AG08395 (cell line): ENCODE measurements around the gene NT5C2.
A peak's percentile ranks its signal among the peaks of the same experiment; 100 is the strongest.

Experiments
- DNase-seq: peaks from one replicate; pipeline ENCODE4 v3.0.0; 2012; ENCODE audit warnings: mixed read lengths, low spot score

Gene NT5C2

DNA sequence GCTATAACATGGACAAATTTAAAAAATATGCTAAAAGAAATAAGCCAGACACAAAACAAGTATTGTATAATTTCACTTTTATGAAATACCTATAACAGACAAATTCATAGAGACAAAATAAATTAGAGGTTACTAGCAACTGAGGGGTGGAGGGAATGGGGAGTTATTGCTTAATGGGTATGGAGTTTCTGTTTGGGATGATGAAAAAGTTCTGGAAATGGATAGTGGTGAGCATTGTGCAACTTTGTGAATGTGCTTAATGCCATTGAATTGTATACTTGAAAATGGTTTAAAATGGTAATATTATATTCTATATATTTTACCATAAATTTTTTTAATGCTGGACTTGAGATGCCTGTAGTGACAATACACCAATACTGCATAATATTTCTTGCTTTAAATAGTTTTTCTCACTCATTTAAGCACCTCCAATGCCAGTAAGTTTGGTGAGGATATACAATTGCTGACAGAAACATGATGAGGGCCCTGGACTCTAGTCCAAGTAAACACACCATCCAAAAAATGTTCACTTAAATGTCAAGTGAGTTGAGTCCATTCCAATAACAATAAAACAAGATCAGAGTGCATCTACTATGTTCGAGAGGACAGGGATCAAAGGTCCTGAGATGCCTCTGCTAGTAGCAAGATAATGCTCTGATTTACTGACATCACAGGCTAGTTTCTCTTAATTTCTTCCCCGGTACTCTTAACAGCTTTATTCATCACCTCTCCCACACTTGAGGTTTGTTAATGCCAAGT lies 71.9 kb downstream of the NT5C2 start:
- no peak for DNase-seq

DNA sequence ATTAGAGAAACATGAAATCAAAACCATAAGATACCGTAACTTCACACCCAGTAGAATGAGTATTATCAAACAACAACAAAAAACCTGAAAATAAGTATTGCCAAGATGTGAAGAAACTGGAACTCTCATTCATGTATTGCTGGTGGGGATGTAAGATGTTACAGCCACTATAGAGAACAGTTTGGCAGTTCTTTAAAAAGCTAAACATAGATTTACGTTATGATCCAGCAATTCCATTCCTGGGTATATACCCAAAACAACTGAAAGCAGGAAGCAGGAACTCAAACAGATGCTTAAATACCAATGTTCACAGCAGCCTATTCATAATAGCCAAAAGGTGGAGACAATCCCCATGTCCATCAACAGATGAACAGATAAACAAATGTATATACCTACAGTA lies 72.5 kb downstream of the NT5C2 start:
- DNase-seq = no peak

DNA sequence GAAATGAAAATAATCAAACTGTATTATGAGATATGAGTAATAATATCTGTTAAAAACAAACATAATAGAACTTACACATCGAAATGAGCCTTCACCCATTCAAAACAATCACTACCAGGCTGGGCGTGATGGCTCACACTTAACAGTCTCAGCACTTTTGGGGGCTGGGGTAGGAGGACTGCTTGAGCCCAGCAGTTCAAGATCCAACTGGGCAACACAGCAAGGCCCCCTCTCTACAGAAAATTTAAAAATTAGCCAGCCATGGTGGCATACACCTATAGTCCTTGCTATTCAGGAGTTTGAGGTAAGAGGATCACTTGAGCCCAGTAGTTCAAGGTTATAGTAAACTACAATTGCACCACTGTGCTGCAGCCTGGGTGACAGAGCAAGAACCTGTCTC lies 75.8 kb downstream of the NT5C2 start:
- no peak for DNase-seq

- DNase-seq = no peak
Observed at GRCh38 chr10:103114876-103115275, 78.2 kb downstream of the NT5C2 start.

DNA sequence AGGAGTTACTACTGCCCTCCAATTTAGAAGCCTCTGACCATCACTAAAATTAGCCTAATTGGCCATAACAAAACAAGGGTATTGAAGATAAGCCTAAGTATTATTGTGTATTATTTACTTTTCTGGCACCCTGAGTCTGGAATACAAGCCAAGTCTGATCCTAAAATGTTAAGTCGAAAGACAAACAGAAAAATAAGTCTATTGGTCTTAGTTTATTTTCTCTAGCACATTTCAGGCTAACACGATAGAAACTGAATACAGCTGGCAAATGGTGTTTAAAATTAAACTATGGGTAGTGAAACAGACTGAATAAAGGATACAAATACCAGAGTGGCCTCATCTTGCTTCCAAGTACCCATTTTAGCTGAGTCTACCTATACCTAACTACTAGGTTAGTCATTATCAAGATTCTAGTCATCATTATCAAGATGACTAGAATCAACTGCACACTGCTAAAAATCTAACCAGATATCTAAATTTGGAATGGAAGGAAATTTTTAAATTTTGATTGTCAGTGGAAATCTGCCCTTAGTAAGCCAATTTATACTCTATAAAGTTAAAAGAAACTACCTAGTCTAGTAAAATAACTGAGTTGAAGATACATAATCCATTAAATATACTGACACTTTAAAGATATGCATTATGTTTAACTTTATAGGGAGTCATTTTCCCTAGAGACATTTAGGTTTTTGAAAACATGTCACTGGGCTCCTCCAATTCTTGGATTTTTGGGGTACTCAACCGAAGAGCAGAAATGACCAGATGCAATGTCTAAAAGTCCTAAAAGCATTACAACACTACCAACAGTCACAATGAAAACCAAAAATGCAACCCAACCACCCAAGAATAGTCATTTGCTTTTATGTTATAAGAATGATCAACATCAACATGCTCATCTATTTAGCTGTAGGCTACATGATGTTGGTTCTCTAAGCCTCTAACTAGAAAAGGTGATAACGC lies 80.9 kb downstream of the NT5C2 start:
- no peak for DNase-seq

DNA sequence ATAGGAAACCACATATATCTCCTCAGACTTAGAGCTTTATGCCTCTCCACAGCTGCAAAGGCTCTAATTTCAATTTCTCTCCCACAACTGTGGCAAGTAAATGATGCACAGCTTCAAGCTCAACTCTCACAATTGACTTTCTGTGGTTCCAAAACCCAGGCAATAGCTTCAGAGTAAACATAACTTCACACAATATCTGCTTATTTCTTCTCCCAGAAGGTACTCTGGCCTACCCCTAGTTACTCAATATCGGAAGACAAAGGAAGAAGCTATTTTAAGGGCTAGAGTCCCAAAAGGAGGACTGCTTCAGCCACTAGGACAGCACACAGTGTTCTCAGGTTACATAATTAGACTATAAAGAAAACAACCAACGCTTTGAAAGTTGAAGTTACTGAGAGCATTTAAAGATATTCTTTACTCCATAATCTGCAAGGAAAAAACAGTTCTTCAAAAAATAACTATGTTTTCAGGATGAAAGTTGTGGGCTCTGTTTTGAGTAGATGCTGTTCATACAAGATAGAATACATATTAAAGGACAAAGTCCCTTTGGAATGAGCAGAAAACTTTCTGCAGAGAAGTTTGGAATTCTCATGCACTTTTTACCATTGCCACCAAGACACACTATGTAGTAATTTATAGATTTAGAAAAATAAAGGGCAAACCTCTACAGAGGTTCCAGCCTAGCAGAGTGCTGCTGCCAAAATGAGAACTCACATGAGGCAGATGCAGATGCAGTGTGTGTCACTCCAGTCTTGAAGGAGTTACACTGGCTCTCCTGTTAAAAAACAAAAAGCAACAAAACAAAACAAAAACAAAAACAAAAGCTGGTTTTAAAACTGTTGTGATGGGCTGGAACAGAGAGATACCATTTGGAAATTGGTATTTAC lies 81.8 kb downstream of the NT5C2 start:
- peak; percentile 22 for DNase-seq

GRCh38 chr10:103110407-103110806 lies 82.7 kb downstream of the NT5C2 start:
- no peak for DNase-seq

- DNase-seq = no peak
Observed at GRCh38 chr10:103109821-103110220, 83.3 kb downstream of the NT5C2 start.

- no peak for DNase-seq
Observed at GRCh38 chr10:103106539-103106938, 86.5 kb downstream of the NT5C2 start.

DNA sequence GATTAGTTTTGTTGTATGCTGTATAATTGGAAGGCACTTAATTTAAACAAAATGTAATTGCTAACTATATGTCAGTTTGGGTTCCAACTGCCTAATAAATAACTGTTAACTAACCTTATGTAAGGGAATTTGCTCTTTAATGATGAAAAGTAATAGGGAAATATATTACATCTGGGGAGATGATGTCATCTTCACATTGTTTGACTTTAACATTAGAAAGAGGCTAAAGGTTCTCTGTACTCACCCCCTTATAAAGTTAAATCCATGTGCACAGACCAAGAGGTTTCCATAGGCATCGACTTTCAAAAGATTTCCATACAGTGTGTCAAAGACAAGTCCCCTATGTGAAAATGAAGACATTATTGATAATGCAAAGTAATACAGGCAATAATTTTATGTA lies 87.6 kb downstream of the NT5C2 start:
- no peak for DNase-seq

DNA sequence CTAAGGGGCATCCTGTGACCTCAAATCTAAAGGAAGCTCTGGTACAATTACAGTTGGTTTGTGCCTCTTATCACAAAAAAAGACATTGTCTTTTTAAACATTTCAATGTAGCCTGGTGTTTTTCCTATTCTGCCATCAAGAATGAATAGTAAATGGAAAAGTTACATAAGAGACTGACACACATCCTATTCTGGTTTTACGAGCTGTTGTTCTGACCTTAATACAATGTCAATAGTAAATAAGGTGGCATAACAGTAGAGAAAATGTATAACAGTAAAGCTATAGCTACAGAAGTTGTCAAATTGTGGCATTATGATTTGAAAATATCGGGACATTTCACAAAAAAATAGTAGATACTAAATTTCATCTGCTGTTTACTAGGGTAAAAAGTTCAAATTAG lies 88.4 kb downstream of the NT5C2 start:
- no peak for DNase-seq

GRCh38 chr10:103103989-103104388 lies 89.1 kb downstream of the NT5C2 start:
- no peak for DNase-seq

- DNase-seq = peak; percentile 43
Observed at GRCh38 chr10:103102195-103102594, 90.9 kb downstream of the NT5C2 start.

- no peak for DNase-seq
Observed at GRCh38 chr10:103100620-103101019, 92.5 kb downstream of the NT5C2 start.

DNA sequence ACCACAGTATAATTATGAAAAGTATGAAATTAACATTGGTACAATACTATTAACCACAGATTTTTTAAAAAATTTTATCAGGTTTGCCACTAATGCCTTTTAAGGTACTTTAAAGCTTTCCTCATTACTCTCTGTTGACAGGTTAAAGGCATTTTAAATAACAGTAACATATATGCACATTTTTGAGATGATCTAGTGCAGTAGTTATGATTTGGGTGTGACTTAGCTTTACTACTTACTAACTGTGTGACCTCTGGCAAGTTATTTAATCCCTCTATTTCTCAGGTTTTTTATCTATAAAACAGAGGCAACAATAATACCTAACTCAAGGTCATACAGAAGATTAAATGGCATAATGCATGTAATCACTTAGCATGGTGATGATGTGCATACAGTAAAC lies 94.8 kb downstream of the NT5C2 start:
- no peak for DNase-seq

- no peak for DNase-seq
Observed at GRCh38 chr10:103096130-103096529, 96.9 kb downstream of the NT5C2 start.

DNA sequence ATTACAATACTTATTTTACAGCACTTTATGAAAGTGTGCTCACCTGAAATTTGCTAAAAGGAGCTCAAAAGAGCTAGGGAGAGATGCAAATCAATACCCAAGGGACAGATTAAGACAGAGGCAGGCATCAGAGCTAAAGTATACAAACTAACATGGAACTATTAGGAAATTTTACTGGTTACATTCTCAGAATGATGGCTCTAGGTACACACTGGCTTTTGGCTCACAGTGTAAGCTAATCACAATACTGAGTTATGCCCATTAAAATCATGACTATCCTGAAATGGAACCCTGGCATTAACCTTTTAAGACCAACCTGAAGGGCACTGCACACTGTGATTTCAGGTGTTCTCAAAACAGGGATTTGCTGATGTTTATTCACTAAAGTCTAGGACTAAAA lies 98.1 kb downstream of the NT5C2 start:
- no peak for DNase-seq

DNA sequence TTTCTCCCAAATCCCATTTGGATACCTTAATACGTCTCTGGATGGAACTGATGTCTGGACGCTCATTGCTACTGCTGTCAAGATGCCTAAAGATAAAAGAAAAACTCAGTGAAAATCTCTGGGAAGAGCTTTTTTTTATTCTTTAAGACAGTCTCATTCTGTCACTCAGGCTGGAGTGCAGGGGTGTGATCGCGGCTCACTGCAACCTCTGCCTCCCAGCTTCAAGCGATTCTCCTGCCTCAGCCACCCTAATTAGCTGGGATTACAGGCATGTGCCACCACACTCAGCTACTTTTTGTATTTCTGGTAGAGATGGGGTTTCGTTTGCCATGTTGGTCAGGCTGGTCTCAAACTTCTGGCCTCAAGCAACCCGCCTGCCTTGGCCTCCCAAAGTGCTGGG lies 102.2 kb downstream of the NT5C2 start:
- no peak for DNase-seq

- DNase-seq = no peak
Observed at GRCh38 chr10:103089493-103089892, 103.6 kb downstream of the NT5C2 start.

GRCh38 chr10:103086799-103087198 lies 106.3 kb downstream of the NT5C2 start:
- no peak for DNase-seq

DNA sequence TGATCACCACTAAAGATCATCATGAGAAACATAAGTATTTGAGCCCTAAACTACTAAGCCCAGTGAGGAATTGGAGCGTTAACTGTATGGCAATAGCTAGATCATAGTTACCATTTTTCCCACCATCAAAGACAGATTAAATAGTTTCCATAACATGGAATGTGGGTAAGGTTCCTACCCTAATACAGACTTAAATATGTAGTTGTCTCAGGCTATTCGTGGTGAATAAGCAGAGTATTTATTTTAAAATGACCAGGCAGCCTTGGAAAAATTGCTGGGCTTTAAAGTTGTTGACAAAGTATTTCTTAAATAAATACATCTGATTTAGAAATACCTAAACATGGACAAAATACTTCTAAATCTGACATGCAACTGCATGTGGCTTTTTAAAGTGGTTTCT lies 106.8 kb downstream of the NT5C2 start:
- no peak for DNase-seq

DNA sequence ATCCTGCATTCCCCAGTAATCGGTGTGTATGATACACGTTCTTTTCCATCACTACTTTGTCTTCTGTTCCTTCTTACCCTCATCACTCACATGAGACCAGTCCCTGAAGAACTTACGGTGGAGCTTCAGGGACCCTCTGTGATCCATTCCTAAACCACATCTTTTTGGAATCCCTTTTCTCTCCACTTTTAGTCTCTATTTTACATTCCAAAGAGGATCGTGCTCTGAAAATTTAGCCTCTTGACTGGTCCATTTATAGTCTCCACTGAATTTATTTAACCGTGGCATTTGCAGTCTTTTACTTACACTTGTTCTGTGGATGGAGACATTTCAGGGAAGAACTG lies 109.1 kb downstream of the NT5C2 start:
- no peak for DNase-seq
